SK-N-MC (cell line): ENCODE measurements around the gene PGBD2.

Experiments used
- EZH2 ChIP-seq: fragments of 200-600 bp; sonication (generic); IDR thresholded peaks from one replicate; pipeline ENCODE4 v1.6.1; 2017; ENCODE audit warnings: antibody characterized with exemption
- POLR2AphosphoS5 ChIP-seq: IDR thresholded peaks from 2 replicates; pipeline ENCODE4 v1.6.1; 2012; ENCODE audit warnings: mild to moderate bottlenecking, low read depth, low read length, borderline replicate concordance

GRCh38 chr1:248914796-248915381, 8.9 kb downstream of the PGBD2 start:
- TF ChIP-seq POLR2AphosphoS5 (no peak), EZH2 (no peak)
